Superior temporal gyrus (tissue), 1 donor: ENCODE measurements around the gene SOCS7.

Experiments used
- DNase-seq: peaks from one replicate; pipeline ENCODE4 v3.0.0-alpha.2; 2016; ENCODE audit errors: extremely low spot score

Gene SOCS7

GRCh38 chr17:38351412-38352222 lies at the start of gene SOCS7:
Gene SOCS7 (plus strand): TSS chr17:38351844. CDS start chr17:38352053, 209 bp downstream.
- peak; percentile 96 for DNase-seq

GRCh38 chr17:38315497-38315896 lies 36.1 kb upstream of the SOCS7 start:
- DNase-seq, result no peak

GRCh38 chr17:38317081-38317480 lies 34.6 kb upstream of the SOCS7 start:
- DNase-seq, result no peak

GRCh38 chr17:38320482-38320881 lies 31.2 kb upstream of the SOCS7 start:
- DNase-seq, result no peak

GRCh38 chr17:38322156-38322779 lies 29.4 kb upstream of the SOCS7 start:
- DNase-seq, result peak; percentile 75

- no peak for DNase-seq
These were observed 28.7 kb upstream of the SOCS7 start for GRCh38 chr17:38322897-38323296.

GRCh38 chr17:38324141-38324697 lies 27.4 kb upstream of the SOCS7 start:
- no peak for DNase-seq

- peak; percentile 52 for DNase-seq
These were observed 26.9 kb upstream of the SOCS7 start for GRCh38 chr17:38324772-38325171.

- peak; percentile 54 for DNase-seq
These were observed 26.3 kb upstream of the SOCS7 start for GRCh38 chr17:38325221-38325851.

- no peak for DNase-seq
These were observed 24.4 kb upstream of the SOCS7 start for GRCh38 chr17:38326996-38327792.

- DNase-seq, result no peak
These were observed 23.7 kb upstream of the SOCS7 start for GRCh38 chr17:38327936-38328335.

GRCh38 chr17:38328620-38329019 lies 23.0 kb upstream of the SOCS7 start:
- DNase-seq, result no peak

GRCh38 chr17:38329284-38329683 lies 22.4 kb upstream of the SOCS7 start:
- DNase-seq, result no peak

GRCh38 chr17:38329808-38330730 lies 21.6 kb upstream of the SOCS7 start:
- no peak for DNase-seq

- DNase-seq, result no peak
These were observed 20.7 kb upstream of the SOCS7 start for GRCh38 chr17:38330941-38331411.

GRCh38 chr17:38332735-38333134 lies 18.9 kb upstream of the SOCS7 start:
- DNase-seq, result no peak

GRCh38 chr17:38333635-38334295 lies 17.9 kb upstream of the SOCS7 start:
- no peak for DNase-seq

GRCh38 chr17:38334480-38335364 lies 16.9 kb upstream of the SOCS7 start:
- DNase-seq, result no peak

- DNase-seq, result no peak
These were observed 14.8 kb upstream of the SOCS7 start for GRCh38 chr17:38336838-38337237.
